Thyroid gland (tissue), 4 donors: ENCODE measurements around the gene APOLD1.

Experiments
- POLR2A ChIP-seq, 2 donors: fragments of 450-650 bp; IDR thresholded peaks; one replicate each; pipeline ENCODE4 v1.6.1; 2017; ENCODE audit warnings: antibody characterized with exemption in 2 of 2, mild to moderate bottlenecking in 2 of 2, moderate library complexity in 1 of 2
- TF ChIP-seq, protein P1 (sequence below), 6 experiments: fragments of 200-600 bp in 3 of 6; fragments of 450-650 bp in 3 of 6; sonication (generic) in 3 of 6; IDR thresholded peaks; one replicate each; pipeline ENCODE4 v1.5.1; 2016 to 2019; ENCODE audit warnings: antibody characterized with exemption in 6 of 6, mild to moderate bottlenecking in 2 of 6, inconsistent platforms in 1 of 6, moderate library complexity in 1 of 6

- TF ChIP-seq, protein P1, sequence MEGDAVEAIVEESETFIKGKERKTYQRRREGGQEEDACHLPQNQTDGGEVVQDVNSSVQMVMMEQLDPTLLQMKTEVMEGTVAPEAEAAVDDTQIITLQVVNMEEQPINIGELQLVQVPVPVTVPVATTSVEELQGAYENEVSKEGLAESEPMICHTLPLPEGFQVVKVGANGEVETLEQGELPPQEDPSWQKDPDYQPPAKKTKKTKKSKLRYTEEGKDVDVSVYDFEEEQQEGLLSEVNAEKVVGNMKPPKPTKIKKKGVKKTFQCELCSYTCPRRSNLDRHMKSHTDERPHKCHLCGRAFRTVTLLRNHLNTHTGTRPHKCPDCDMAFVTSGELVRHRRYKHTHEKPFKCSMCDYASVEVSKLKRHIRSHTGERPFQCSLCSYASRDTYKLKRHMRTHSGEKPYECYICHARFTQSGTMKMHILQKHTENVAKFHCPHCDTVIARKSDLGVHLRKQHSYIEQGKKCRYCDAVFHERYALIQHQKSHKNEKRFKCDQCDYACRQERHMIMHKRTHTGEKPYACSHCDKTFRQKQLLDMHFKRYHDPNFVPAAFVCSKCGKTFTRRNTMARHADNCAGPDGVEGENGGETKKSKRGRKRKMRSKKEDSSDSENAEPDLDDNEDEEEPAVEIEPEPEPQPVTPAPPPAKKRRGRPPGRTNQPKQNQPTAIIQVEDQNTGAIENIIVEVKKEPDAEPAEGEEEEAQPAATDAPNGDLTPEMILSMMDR (IDR thresholded peaks at IDR 0.05): no peak
- TF ChIP-seq POLR2A (IDR thresholded peaks at IDR 0.05): no peak
These were observed 32.2 kb downstream of the APOLD1 start for GRCh38 chr12:12817616-12818015.
